Measurements from ENCODE around the gene MTMR3.

DNA sequence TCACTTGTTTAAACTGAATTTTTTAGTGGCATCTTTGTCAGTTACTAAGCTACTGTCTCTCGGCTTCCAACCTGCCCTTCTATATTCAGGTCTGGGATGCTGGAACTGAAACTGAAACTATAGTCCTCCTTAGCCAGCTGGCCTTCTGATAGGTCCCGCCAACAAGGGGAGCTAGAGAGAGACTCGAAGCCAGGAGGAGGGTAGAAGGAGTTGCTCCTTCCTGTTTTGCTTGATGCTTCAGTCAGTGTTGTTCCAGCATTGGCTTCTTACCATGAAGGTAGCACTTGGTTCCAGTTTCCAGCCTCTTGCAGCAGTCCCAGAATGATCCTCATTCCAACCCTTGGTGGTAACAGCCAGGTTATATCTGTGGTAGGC lies 164.4 kb downstream of the MTMR3 start:
- TF ChIP-seq POLR2A (IDR thresholded peaks at IDR 0.05; ENCODE audit: low read length) (no peak), PHF8 (IDR thresholded peaks at IDR 0.05; ENCODE audit: borderline replicate concordance, low read depth) (no peak), KDM1A (IDR thresholded peaks at IDR 0.05; ENCODE audit: low read depth) (no peak), CBX8 (IDR thresholded peaks at IDR 0.05) (no peak), NPAS2 (CRISPR knock-in tag; IDR thresholded peaks at IDR 0.05; ENCODE audit: borderline replicate concordance) (no peak)
- TF ChIP-seq, protein P1, sequence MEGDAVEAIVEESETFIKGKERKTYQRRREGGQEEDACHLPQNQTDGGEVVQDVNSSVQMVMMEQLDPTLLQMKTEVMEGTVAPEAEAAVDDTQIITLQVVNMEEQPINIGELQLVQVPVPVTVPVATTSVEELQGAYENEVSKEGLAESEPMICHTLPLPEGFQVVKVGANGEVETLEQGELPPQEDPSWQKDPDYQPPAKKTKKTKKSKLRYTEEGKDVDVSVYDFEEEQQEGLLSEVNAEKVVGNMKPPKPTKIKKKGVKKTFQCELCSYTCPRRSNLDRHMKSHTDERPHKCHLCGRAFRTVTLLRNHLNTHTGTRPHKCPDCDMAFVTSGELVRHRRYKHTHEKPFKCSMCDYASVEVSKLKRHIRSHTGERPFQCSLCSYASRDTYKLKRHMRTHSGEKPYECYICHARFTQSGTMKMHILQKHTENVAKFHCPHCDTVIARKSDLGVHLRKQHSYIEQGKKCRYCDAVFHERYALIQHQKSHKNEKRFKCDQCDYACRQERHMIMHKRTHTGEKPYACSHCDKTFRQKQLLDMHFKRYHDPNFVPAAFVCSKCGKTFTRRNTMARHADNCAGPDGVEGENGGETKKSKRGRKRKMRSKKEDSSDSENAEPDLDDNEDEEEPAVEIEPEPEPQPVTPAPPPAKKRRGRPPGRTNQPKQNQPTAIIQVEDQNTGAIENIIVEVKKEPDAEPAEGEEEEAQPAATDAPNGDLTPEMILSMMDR (IDR thresholded peaks at IDR 0.05), result no peak

Measured in A549 (cell line).